ENCODE measurements around the gene BMS1.

- TF ChIP-seq POLR2A (IDR thresholded peaks at IDR 0.05; ENCODE audit: low read depth, low read length): no peak
- TF ChIP-seq MYC (IDR thresholded peaks at IDR 0.05; ENCODE audit: low read depth, low read length): no peak
- no peak for TF ChIP-seq EZH2 (IDR thresholded peaks at IDR 0.05; ENCODE audit: borderline replicate concordance, low read depth, low read length, severe bottlenecking)
- no peak for TF ChIP-seq CTCF (IDR thresholded peaks at IDR 0.05; ENCODE audit: extremely low read depth in 1 of 2, insufficient read depth in 1 of 2, low read depth in 1 of 2, low read length in 2 of 2)
These were observed 87.4 kb downstream of the BMS1 start for GRCh38 chr10:42869977-42870350.
